Measurements from ENCODE around the gene HUWE1.
"Not testable (repeated sequence)": the region's sequence is repeated elsewhere in the genome, so short reads cannot be mapped to it uniquely, and the experiment has no call there.

Gene HUWE1, protein sequence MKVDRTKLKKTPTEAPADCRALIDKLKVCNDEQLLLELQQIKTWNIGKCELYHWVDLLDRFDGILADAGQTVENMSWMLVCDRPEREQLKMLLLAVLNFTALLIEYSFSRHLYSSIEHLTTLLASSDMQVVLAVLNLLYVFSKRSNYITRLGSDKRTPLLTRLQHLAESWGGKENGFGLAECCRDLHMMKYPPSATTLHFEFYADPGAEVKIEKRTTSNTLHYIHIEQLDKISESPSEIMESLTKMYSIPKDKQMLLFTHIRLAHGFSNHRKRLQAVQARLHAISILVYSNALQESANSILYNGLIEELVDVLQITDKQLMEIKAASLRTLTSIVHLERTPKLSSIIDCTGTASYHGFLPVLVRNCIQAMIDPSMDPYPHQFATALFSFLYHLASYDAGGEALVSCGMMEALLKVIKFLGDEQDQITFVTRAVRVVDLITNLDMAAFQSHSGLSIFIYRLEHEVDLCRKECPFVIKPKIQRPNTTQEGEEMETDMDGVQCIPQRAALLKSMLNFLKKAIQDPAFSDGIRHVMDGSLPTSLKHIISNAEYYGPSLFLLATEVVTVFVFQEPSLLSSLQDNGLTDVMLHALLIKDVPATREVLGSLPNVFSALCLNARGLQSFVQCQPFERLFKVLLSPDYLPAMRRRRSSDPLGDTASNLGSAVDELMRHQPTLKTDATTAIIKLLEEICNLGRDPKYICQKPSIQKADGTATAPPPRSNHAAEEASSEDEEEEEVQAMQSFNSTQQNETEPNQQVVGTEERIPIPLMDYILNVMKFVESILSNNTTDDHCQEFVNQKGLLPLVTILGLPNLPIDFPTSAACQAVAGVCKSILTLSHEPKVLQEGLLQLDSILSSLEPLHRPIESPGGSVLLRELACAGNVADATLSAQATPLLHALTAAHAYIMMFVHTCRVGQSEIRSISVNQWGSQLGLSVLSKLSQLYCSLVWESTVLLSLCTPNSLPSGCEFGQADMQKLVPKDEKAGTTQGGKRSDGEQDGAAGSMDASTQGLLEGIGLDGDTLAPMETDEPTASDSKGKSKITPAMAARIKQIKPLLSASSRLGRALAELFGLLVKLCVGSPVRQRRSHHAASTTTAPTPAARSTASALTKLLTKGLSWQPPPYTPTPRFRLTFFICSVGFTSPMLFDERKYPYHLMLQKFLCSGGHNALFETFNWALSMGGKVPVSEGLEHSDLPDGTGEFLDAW (N-terminal part only)

GRCh38 chrX:53686151-53686885 is at the start of gene HUWE1:
Gene HUWE1, minus strand, starts transcription at chrX:53686719. Its CDS starts 32,612 bp downstream, at chrX:53654107.
- DNase-seq (ENCODE audit: low spot score) = peak; percentile 82

DNA sequence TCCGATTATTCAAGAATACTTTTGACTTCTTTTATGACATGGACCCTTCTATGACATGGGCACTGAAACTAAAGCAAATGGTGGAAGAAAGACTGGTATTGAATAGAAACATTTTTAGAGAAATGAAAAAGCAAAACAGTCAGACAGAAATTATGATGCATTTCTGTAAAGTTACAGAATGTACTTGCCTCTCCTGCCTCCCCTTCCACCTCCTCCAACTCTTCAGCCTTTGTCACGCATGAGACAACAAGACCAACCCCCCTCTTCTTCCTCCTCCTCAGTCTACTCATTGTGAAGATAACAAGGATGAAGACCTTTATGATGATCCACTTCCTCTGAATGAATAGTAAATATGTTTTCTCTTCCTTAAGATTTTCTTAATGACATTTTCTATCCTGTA is 46.3 kb upstream of the HUWE1 start:
- no peak for DNase-seq (ENCODE audit: low spot score)

GRCh38 chrX:53729751-53730150 is 43.2 kb upstream of the HUWE1 start:
- DNase-seq (ENCODE audit: low spot score) = no peak

DNA sequence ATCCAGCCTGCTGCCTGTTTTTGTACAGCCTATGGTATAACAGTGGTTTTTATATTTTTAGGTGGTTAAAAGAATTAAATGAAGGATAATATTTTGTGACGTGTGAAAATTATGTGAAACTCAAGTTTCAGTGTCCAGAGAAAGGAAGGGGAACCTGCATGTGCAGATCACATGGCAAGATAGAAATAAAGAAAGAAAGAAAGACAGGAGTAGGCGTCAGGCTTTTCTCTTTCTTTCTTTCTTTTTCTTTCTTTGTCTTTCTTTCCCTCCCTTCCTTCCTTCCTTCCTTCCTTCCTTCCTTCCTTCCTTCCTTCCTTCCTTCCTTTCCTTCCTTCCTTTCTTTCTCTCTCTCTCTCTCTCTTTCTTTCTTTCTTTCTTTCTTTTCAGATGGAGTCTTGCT is 42.0 kb upstream of the HUWE1 start:
- DNase-seq (ENCODE audit: low spot score) = no peak

DNA sequence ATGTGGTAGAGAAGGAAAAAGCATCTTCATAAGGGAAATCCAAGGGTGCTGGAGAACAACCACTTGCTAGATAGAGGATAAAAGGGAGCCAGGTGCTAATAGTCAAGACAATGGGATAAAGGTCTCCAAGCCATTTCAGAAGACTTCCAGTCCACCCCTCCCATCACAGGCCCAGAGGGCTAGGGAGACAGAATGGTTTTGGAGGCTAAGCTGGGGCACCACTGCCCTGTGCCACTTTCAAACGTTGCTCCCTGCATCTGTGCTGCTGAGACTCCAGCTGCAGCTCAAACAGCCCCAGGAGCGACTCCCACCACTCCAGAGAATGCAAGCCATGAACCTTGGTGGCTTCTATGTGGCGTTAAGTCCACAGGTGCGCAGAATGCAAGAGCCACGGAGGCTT is 38.4 kb upstream of the HUWE1 start:
- no peak for DNase-seq (ENCODE audit: low spot score)

DNA sequence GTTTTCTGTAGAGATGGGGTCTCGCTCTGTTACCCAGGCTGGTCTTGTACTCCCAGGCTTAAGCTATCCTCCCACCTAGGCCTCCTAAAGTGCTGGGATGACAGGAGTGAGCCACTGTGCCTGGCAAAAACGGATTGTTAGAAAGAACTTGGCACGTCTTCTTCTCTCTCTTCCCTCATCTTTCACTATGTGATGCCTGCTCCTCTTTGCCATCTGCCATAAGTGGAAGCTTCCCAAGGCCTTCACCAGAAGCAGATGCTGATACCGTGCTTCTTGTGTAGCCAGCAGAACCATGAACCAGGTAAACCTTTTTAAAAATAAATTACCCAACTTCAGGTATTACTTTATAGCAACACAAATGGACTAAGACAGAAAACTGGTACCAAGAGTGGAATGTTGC is 36.9 kb upstream of the HUWE1 start:
- DNase-seq (ENCODE audit: low spot score) = no peak

- DNase-seq (ENCODE audit: low spot score) = not testable (repeated sequence)
Measured at GRCh38 chrX:53721610-53722009, 35.1 kb upstream of the HUWE1 start.

DNA sequence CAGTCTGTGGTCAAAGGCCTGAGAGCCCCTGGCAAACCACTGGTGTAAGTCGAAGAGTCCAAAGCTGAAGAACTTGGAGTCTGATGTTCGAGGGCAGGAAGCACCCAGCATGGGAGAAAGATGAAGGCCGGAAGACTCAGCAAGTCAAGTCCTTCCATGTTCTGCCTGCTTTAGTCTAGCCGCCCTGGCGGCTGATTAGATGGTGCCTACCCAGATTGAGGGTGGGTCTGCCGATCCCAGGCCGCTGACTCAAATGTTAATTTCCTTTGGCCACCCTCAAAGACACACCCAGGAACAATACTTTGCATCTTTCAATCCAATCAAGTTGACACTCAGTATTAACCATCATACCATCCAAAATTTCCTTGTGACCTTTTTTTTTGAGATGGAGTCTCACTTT is 33.1 kb upstream of the HUWE1 start:
- not testable (repeated sequence) for DNase-seq (ENCODE audit: low spot score)

DNA sequence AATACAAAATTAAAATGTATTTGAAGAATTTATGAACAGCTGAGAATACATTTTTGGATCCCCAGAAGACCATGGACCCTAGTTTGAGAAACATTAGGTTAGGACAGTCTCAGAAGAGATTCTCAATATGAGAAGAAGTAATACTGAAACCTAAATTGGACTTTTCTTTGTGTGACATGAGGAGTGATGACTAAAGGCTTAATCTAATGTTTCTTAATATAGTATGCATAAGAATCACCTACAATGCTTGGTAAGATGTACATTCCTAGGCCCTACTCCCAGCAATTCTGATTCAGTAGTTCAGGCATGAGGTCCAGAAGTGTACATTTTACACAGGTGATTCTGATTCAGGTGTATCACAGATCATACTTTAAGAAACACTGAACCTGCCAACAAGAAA is 31.6 kb upstream of the HUWE1 start:
- no peak for DNase-seq (ENCODE audit: low spot score)

GRCh38 chrX:53717205-53717604 is 30.7 kb upstream of the HUWE1 start:
- DNase-seq (ENCODE audit: low spot score) = peak; percentile 21

DNA sequence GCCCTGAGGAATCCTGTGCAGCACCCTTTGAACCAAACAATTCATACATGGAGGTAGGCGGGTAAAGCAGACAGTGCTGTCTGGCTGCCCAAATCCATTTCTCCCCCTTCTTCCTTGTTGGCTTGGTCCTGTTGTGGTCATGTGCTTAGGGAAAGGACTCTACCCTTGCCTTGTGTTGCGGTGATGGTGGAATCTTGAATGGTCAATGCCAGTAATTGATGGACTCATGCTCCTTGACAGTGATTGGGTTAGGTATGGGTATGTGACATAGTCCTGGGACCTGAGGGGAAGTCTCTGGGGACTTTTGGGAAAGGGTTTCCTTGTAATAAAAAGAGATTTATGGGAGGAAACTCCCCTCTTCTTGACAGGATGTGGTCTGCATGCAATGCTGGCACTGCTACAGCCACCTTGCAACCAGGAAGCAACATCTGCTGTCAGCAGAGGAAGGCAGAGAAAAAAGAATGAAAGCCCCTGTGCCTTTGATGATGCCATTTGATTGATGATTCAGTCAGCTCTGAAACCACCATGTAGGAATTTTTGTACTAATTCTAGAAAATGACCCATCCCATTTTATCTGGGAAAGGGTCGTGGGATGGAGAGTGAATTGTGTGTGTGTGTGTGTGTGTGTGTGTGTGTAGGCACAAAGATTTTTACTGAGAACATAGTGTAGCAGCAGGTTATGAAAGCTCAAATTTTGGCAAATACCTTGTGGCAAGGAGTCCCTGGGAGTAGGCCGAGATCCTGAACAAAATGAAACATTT is 30.0 kb upstream of the HUWE1 start:
- peak; percentile 81 for DNase-seq (ENCODE audit: low spot score)

DNA sequence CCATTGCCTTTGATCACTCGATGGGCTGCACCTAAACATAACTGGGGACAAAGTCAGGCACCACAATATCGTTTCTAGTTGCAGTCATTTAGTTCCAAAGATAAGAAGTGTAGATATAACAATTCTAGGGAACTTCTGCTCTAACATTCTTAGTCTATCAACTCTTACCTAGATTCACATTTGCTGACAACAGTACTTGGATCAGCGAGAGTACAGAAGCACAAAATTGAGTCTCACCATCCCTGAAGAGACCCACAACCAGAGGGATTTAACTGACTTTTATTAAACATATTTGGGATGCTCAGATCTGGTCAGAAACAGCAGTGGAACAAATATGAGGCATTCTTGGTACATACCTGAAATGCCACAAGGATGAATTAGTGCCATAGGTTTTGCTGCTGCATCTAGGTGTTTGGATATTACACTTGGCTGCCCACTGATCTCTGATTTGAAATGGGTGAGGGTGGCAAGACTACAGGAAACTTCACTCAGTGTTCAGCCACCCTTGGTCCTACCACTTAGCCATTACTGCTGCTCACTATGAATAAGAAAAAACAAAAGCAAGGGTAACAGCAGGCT is 28.9 kb upstream of the HUWE1 start:
- DNase-seq (ENCODE audit: low spot score) = peak; percentile 50

- peak; percentile 24 for DNase-seq (ENCODE audit: low spot score)
Measured at GRCh38 chrX:53714580-53715345, 28.2 kb upstream of the HUWE1 start.

- DNase-seq (ENCODE audit: low spot score) = no peak
Measured at GRCh38 chrX:53713987-53714579, 27.6 kb upstream of the HUWE1 start.

GRCh38 chrX:53711436-53711835 is 24.9 kb upstream of the HUWE1 start:
- DNase-seq (ENCODE audit: low spot score) = no peak

DNA sequence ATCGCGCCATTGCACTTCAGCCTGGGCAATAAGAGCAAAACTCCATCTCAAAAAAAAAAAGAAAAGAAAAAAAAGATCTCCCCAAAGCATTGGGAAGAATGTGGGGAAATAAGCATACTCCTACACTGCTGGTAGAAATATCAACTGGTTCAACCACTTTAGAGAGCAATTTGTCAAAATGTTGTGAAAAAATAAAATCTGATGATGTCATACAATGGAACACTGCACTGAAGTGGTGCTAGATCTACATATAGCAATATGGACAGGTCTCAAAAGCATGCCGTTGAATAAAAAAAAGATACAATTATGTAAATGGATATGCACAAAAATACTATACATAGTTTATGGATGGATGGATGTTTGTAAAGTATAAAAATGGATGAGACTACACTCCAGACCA is 18.3 kb upstream of the HUWE1 start:
- no peak for DNase-seq (ENCODE audit: low spot score)

GRCh38 chrX:53704294-53704693 is 17.8 kb upstream of the HUWE1 start:
- no peak for DNase-seq (ENCODE audit: low spot score)

DNA sequence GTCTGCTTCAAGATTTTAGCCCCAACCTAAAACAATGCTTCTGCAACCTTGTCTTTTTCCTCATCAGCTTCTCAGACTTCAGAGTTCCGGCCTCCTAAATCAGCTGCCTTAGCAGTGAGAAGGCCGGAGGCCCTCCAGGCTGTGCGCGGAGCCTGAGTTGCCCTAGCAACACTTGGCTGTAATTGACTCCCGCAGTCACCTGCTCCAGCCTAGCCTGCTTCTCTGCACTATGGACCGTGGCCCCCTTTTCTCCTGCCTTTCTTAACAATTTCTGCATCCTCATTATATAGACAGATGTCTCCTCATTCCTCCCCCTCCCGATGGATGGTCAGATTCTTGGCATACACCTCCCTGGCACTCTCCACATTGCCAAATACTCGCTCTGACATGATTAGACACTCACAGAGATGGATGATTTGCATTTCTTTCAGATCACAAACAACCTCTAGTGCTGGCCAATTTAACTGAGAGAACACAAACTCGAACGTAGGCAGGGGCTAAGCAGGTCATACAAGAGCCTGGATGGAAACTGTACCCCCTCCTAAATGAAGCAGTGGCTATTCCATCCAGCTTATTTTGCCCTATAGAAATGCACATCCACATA is 9.5 kb upstream of the HUWE1 start:
- DNase-seq (ENCODE audit: low spot score) = no peak

GRCh38 chrX:53694642-53695041 is 8.1 kb upstream of the HUWE1 start:
- DNase-seq (ENCODE audit: low spot score) = no peak

Measured in SW480 (cell line).